Upper lobe of left lung (tissue), 4 donors: ENCODE data around the gene CHST5.
"Not testable (repeated sequence)": the region's sequence is repeated elsewhere in the genome, so short reads cannot be mapped to it uniquely, and the experiment has no call there.

ENCODE experiments used
- CTCF ChIP-seq, 6 experiments: fragments of 450-650 bp in 4 of 6; fragments of 200-600 bp in 2 of 6; sonication (generic) in 2 of 6; IDR thresholded peaks; one replicate each; pipeline ENCODE4 v1.5.1; 2016 to 2019; ENCODE audit warnings: antibody characterized with exemption in 6 of 6
- EP300 ChIP-seq, 4 donors: sonication (generic); formaldehyde crosslinking; IDR thresholded peaks; one replicate each; pipeline ENCODE4 v1.5.1; 2017; ENCODE audit warnings: antibody characterized with exemption in 4 of 4, control low read depth in 2 of 4
- POLR2AphosphoS5 ChIP-seq, 2 donors: sonication (generic); formaldehyde crosslinking; IDR thresholded peaks; one replicate each; pipeline ENCODE4 v1.5.1; 2017; ENCODE audit warnings: antibody characterized with exemption in 2 of 2

GRCh38 chr16:75545879-75546278 is 10.0 kb upstream of the CHST5 start:
- not testable (repeated sequence) for TF ChIP-seq CTCF, EP300, POLR2AphosphoS5 (IDR thresholded peaks at IDR 0.05)
